ENCODE data around the gene FEM1A.
"Not testable (repeated sequence)": the region's sequence is repeated elsewhere in the genome, so short reads cannot be mapped to it uniquely, and the experiment has no call there.

FEM1A gene, protein sequence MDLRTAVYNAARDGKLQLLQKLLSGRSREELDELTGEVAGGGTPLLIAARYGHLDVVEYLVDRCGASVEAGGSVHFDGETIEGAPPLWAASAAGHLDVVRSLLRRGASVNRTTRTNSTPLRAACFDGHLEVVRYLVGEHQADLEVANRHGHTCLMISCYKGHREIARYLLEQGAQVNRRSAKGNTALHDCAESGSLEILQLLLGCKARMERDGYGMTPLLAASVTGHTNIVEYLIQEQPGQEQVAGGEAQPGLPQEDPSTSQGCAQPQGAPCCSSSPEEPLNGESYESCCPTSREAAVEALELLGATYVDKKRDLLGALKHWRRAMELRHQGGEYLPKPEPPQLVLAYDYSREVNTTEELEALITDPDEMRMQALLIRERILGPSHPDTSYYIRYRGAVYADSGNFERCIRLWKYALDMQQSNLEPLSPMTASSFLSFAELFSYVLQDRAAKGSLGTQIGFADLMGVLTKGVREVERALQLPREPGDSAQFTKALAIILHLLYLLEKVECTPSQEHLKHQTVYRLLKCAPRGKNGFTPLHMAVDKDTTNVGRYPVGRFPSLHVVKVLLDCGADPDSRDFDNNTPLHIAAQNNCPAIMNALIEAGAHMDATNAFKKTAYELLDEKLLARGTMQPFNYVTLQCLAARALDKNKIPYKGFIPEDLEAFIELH

GRCh38 chr19:4791183-4792018, at the start of gene FEM1A:
Gene FEM1A, plus strand, starts transcription at chr19:4791734. Its CDS starts 121 bp downstream, at chr19:4791855.
- peak; percentile 99 for DNase-seq

GRCh38 chr19:4742723-4743646, 48.5 kb upstream of the FEM1A start:
- DNase-seq: no peak

- DNase-seq: no peak
These were observed 46.9 kb upstream of the FEM1A start for GRCh38 chr19:4744451-4745174.

DNA sequence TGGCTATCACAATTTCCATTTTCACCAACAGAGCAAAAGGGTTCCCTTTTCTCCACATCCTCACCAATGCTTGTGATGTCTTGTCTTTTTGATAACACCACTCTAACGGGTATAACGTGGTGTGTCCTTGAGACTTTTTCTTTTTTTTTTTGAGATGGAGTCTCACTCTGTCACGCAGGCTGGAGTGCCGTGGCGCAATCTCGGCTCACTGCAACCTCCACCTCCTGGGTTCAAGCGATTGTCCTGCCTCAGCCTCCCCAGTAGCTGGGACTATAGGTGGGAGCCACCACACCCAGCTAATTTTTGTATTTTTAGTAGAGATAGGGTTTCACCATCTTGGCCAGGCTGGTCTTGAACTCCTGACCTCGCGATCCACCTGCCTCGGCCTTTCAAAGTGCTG, 46.4 kb upstream of the FEM1A start:
- not testable (repeated sequence) for DNase-seq

GRCh38 chr19:4745986-4746385, 45.5 kb upstream of the FEM1A start:
- DNase-seq: no peak

DNA sequence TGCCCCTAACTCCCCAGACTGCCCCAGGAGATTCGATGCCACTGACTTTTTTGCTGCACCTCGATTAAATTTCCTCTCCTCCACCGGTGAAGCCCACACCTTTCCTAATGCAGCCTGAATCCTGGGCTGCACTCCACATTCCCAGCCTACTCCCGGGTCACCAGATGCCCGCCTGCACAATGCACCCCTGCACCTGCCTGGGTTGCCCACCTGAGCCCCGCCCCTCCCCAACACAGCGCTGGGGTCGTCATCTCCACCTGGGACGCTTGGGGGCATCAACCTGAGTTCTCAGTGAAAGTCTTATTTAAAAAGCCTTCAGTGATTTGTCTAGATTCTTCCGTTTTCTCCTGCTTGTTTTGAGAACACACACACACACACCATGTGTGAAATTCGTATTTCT, 43.3 kb upstream of the FEM1A start:
- DNase-seq: no peak

DNA sequence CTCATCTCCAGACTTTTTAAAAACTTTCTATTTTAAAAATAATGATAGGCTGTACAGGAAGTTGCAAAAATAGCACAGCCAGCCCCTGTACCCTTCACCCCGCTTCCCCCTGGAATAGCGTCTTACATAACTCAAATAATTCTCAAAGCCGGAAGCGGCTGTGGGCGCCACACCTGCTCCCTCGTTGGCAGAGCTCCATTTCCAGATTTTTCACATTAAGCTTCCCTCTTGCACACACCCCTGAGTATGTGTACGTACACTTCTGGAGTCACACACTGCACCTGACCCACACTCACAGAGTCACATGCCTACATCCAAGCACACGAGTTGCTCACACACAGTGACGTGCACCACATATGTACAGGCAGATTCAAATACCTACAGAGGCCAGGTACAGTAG, 42.9 kb upstream of the FEM1A start:
- no peak for DNase-seq

DNA sequence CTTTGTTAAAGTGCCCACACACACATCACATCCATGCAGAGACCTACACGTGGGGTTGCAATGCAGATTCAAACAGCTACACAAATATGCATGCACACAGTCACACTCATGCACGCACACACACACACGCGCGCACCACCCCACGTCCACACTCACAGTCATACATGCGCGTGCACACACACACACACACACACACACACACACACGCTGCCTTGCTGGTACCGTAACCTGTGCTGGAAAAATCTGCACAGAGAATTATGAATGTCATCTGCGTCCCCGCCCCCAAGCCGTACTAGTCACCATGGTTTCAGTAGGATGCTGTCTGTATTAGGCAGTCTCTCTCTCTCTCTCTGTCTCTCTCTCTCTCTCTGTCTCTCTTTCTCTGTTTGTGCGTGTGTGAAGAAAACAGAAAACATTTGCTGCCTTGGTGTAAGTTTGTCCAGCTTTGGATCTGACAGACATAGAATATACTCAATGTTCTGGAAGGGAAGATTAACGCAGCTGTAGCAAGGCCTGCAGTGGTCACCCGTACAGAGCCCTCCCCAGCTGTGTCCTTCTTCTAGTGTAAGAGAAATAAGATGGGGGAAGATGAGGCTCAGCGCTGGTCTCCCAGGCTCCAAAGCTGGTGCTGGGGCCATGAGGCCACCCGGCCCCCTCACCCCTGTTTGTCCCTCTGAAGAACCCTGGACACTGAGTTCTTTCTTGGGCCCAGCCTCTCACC, 41.5 kb upstream of the FEM1A start:
- DNase-seq: no peak

- no peak for DNase-seq
These were observed 37.3 kb upstream of the FEM1A start for GRCh38 chr19:4754248-4754647.

DNA sequence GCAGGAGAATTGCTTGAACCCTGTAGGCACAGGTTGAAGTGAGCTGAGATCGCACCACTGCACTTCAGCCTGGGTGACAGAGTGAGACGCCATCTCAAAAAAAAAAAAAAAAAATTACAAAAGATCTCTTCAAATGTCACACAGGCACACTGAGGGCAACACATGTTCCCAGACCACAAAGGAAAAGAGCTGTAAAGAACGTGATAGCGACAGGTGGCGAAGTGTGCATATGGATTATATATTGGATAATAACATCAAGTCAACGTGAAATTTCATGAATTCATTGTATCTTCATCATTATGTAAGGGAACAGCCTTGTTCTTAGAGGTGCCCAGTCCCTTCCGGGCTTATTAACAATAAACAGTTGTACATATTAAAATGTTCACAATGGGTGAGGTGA, 36.1 kb upstream of the FEM1A start:
- DNase-seq: no peak

- no peak for DNase-seq
These were observed 33.5 kb upstream of the FEM1A start for GRCh38 chr19:4758082-4758481.

DNA sequence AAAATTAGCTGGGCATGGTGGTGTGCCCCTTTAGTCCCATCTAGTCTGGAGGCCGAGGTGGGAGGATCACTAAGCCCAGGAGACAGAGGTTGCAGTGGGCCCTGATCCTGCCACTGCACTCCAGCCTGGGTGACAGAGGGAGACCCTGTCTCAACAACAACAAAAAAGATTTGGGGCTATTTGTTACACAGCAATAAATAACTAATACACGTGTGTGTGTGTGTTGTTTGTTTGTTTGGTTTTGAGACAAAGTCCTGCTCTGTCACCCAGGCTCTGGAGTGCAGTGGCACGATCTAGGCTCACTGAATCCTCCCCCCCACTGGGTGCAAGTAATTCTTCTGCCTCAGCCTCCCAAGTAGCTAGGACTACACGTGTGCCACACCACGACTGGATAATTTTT, 32.9 kb upstream of the FEM1A start:
- DNase-seq: no peak

- DNase-seq: peak; percentile 76
These were observed 31.9 kb upstream of the FEM1A start for GRCh38 chr19:4759388-4760284.

- DNase-seq: no peak
These were observed 31.3 kb upstream of the FEM1A start for GRCh38 chr19:4760285-4760650.

- DNase-seq: no peak
These were observed 28.5 kb upstream of the FEM1A start for GRCh38 chr19:4763021-4763420.

DNA sequence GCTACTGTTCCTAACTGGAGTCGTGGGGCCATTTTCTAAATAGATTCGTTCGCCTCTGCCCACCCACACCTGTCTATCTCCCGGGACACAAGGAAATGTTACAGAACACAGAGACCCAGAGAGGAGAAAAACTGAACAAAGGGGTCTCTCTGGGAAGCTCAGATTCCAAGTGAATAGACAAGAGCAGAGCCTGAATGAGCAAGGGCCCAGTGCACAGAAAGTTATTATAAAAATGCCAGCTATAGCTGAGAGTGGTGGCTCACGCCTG, 27.2 kb upstream of the FEM1A start:
- DNase-seq: no peak

- peak; percentile 78 for DNase-seq
These were observed 22.4 kb upstream of the FEM1A start for GRCh38 chr19:4768934-4769777.

- no peak for DNase-seq
These were observed 19.0 kb upstream of the FEM1A start for GRCh38 chr19:4772566-4772965.

DNA sequence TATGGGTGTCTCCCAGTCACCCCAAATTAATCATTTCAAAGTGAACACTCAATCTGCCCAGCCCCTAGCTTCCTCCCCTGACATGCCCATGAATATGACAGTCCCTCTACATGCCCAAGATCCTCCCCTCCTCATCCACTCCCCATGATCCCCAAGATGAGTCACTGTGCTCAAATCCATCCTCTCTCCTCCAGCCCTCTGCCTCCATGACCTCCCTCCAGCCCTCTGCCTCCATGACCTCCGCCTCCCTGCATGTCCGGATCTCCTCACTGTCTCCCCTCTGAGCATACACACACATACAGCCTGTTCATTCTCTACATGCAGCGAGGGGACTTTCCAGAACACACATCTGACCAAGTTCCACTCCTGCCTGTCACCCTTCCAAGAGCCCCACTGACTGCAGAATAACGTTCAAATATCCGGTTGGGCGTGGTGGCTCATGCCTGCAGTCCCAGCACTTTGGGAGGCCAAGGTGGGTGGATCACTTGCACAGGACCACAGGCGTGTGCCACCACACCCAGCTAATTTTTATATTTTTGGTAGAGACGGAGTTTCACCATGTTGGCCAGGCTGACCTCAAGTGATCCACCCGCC, 18.4 kb upstream of the FEM1A start:
- DNase-seq: no peak
